Measurements from ENCODE around the gene ADAMTS18.

- no peak for TF ChIP-seq POLR2A (IDR thresholded peaks at IDR 0.05)
- TF ChIP-seq, protein P1, sequence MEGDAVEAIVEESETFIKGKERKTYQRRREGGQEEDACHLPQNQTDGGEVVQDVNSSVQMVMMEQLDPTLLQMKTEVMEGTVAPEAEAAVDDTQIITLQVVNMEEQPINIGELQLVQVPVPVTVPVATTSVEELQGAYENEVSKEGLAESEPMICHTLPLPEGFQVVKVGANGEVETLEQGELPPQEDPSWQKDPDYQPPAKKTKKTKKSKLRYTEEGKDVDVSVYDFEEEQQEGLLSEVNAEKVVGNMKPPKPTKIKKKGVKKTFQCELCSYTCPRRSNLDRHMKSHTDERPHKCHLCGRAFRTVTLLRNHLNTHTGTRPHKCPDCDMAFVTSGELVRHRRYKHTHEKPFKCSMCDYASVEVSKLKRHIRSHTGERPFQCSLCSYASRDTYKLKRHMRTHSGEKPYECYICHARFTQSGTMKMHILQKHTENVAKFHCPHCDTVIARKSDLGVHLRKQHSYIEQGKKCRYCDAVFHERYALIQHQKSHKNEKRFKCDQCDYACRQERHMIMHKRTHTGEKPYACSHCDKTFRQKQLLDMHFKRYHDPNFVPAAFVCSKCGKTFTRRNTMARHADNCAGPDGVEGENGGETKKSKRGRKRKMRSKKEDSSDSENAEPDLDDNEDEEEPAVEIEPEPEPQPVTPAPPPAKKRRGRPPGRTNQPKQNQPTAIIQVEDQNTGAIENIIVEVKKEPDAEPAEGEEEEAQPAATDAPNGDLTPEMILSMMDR (IDR thresholded peaks at IDR 0.05) = no peak
These were observed 35.3 kb downstream of the ADAMTS18 start for GRCh38 chr16:77399546-77399945.
